GM10248 (cell line): Measurements from ENCODE around the gene SZT2.

Experiments used
- CTCF ChIA-PET: fragments of 300-600 bp; sonication (Branson Sonifier 250); formaldehyde crosslinking; extraction: SDS; loops from one replicate; lab custom pipeline; 2021; ENCODE audit warnings: antibody characterized with exemption; lab: Yijun Ruan, JAX
- POLR2A ChIA-PET: fragments of 350-650 bp; sonication (Branson Sonifier 250); formaldehyde crosslinking; extraction: SDS; loops from one replicate; lab custom pipeline; 2020; ENCODE audit warnings: antibody characterized with exemption; lab: Yijun Ruan, JAX
- DNase-seq: peaks from one replicate; pipeline ENCODE4 v3.0.0; 2012; ENCODE audit errors: extremely low spot score
- TF ChIP-seq, protein P1 (sequence below): IDR thresholded peaks from 2 replicates; pipeline ENCODE4 v1.5.1; 2012; ENCODE audit warnings: mild to moderate bottlenecking, low read depth; ENCODE audit errors: extremely low read depth, missing control alignments, control extremely low read depth

The SZT2 gene

DNA sequence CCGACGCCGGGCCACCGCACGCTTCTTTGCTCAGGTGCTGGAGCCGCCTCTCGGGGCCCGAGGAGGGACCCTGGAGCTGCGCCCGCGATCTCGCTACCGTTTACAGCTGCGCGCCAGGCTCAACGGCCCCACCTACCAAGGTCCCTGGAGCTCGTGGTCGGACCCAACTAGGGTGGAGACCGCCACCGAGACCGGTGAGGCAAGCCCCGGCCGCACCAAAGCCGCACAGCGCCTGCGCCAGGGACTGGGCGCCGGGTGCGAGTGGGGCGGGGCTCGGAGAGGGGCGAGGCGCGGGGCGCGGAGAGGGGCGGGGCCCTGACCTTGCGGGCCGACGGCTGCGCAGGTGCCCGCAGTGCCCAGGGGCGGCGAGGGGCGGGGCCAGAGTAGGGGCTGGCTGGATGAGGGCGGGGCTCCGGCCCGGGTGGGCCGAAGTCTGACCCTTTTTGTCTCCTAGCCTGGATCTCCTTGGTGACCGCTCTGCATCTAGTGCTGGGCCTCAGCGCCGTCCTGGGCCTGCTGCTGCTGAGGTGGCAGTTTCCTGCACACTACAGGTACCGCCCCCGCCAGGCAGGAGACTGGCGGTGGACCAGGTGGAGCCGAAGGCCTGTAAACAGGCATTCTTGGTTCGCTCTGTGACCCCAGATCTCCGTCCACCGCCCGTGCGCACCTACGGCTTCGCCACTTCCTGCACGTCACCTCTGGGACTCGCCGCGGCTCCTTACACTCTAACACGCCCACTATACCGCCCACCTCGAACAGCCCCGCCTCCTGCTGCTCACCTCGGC is 40.7 kb upstream of the SZT2 start:
- CTCF ChIA-PET: no interaction called here
- POLR2A ChIA-PET: no interaction called here

DNA sequence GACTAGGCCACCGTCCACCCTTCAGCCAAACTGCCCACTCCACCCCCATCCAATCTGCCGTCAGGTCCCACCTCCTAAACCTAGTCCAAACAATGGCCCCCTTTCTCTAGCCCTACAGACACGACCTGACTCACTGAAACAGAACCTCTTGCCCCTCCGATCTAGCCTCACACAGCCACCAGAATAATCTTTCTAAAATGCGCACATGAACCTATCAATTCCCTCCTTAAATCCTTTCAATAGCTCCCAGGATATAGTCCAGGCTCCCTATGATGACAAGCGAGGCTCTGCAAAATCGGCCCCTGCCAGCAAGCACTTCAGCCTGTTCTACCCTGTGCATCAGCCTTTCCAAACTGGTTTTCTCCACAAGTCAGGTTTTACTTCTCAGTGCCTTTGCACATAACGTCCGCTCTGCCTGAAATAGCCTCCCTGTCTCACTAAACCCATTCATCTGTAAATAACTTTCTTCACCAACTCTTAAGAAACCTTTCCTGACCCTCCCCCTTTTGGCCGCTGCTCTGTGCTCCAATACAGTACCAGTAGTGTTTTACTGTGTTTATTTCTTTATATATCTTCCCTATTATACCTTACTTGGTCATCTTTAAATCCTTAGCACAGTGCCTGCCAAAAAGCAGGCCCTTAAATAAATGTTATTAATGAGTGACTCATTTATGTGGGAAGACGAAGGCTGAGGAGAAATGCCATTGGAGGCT is 39.9 kb upstream of the SZT2 start:
- no peak for DNase-seq
- TF ChIP-seq, protein P1, sequence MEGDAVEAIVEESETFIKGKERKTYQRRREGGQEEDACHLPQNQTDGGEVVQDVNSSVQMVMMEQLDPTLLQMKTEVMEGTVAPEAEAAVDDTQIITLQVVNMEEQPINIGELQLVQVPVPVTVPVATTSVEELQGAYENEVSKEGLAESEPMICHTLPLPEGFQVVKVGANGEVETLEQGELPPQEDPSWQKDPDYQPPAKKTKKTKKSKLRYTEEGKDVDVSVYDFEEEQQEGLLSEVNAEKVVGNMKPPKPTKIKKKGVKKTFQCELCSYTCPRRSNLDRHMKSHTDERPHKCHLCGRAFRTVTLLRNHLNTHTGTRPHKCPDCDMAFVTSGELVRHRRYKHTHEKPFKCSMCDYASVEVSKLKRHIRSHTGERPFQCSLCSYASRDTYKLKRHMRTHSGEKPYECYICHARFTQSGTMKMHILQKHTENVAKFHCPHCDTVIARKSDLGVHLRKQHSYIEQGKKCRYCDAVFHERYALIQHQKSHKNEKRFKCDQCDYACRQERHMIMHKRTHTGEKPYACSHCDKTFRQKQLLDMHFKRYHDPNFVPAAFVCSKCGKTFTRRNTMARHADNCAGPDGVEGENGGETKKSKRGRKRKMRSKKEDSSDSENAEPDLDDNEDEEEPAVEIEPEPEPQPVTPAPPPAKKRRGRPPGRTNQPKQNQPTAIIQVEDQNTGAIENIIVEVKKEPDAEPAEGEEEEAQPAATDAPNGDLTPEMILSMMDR: no peak
- POLR2A ChIA-PET: no interaction called here
- CTCF ChIA-PET: no interaction called here

More for the DNA sequence above, 40.7 kb upstream of the SZT2 start:
- TF ChIP-seq, protein P1: no peak
- DNase-seq: no peak

DNA sequence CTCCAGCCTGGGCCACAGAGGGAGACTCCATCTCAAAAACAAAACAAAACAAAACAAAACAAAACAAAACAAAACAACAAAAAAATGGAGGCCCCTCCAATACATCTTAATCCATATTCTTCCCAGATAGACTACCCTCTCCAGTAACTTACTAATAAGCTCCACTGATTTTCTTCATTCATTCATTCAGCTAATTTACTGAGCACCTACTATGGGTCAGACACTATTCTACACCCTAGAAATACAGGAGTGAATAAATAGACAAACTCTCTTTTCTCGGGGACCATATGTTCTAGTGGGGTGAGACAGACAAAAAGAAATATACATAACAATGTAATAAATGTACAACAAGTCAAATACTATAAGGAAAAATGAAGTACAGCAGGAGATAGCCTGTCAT is 38.7 kb upstream of the SZT2 start:
- ChIA-PET CTCF (no interaction called here), POLR2A (interaction anchor here (0.6 kb wide), 1 partner anchor 619 kb away, joined by 3 read pairs; the partner anchor contains the start of gene DPH2)
- TF ChIP-seq, protein P1: no peak
- DNase-seq: no peak

DNA sequence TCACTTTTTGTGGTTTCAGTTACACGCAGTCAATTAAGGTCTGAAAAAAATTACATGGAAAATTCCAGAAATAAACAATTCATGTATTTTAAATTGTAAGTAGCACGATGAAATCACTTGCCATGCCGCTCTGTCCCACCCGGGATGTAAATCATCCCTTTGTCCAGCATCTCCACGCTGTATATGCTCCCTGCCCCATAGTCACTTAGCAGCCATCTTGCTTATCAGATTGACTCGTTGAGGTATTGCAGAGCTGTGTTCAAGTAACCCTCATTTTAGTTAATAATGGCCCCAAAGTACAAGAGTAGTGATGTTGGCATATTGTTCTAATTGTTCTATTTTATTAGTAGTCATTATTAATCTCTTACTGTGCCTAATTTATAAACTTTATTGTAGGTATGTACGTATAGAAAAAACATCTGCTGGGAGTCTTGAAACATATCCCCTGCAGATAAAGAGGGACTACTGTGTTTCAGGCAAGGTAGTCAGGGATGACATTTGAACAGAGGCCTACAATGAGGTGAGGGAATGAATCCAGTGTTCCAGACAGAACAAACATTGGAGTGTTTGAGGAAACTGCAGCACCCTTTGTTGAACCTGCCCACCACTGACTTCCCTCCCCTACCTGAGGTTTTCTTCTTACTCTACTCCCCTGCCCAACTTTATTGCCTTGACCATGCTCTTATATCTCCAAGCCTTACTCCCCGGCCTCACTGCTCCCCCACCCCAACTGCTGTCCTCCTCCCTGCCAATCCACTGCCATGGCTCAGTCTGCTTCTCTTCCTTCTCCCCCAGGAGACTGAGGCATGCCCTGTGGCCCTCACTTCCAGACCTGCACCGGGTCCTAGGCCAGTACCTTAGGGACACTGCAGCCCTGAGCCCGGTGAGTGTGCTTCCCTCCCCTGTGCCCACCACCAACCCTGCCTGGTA is 38.0 kb upstream of the SZT2 start:
- DNase-seq: no peak
- TF ChIP-seq, protein P1: no peak
- POLR2A ChIA-PET: no interaction called here
- CTCF ChIA-PET: no interaction called here

DNA sequence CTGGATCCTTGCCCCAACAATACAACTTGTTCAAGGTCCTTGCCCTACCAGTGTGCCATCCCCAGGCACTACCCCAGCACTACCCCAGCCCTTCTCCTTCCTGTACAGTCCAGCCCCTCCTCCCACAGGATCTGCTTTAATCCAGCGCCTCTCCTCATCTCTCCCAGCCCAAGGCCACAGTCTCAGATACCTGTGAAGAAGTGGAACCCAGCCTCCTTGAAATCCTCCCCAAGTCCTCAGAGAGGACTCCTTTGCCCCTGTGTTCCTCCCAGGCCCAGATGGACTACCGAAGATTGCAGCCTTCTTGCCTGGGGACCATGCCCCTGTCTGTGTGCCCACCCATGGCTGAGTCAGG is 37.4 kb upstream of the SZT2 start:
- no peak for DNase-seq
- CTCF ChIA-PET: no interaction called here
- TF ChIP-seq, protein P1: no peak
- POLR2A ChIA-PET: no interaction called here

DNA sequence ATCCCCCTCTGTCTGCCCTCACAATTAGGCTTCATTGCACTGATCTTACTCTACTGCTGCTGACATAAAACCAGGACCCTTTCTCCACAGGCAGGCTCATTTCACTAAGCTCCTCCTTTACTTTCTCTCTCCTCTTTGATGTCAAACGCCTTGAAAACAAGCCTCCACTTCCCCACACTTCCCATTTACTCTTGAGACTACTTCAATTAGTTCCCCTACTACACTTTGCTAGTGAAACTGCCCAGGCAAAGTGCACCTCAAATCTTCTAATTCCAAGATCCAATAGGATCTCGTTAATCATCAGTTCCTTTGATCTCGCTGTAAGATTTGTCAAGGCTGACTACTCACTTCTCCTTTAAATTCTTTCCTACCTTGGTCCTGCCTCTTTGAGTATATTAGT is 36.8 kb upstream of the SZT2 start:
- CTCF ChIA-PET: interaction anchor here (1.6 kb wide), 1 partner anchor 114 kb away, joined by 5 read pairs; no protein-coding TSS in a partner anchor
- DNase-seq: no peak
- POLR2A ChIA-PET: no interaction called here
- TF ChIP-seq, protein P1: no peak
